Neural progenitor cell (in vitro differentiated cells): ENCODE measurements around the gene NEUROG3. TPM values are rescaled to one million over a fixed set of nuclear protein-coding genes. Genes with fewer than 3 reads are reported as not detected.

Experiments used
- DNase-seq: peaks from one replicate; pipeline ENCODE4 v3.0.0-alpha.2; 2016; ENCODE audit warnings: low spot score
- H2AFZ ChIP-seq: fragments of 200-600 bp; sonication (generic); replicated peaks from 2 replicates; pipeline ENCODE4 v1.6.1; 2016; ENCODE audit warnings: antibody characterized with exemption
- H3F3A ChIP-seq: fragments of 200-600 bp; sonication (generic); 2 replicates; pipeline ENCODE4 v1.6.1; 2016; ENCODE audit warnings: antibody characterized with exemption, low read depth
- H3K27ac ChIP-seq: fragments of 200-600 bp; sonication (generic); 2 replicates; pipeline ENCODE4 v1.5.1; 2016; ENCODE audit warnings: mild to moderate bottlenecking
- H3K27me3 ChIP-seq: fragments of 200-600 bp; sonication (generic); 2 replicates; pipeline ENCODE4 v1.6.1; 2016; ENCODE audit warnings: mild to moderate bottlenecking, moderate library complexity
- H3K36me3 ChIP-seq: fragments of 200-600 bp; sonication (generic); 2 replicates; pipeline ENCODE4 v1.5.1; 2016
- H3K4me1 ChIP-seq: fragments of 200-600 bp; sonication (generic); 2 replicates; pipeline ENCODE4 v1.6.1; 2016; ENCODE audit warnings: mixed run types
- H3K4me2 ChIP-seq: fragments of 200-600 bp; sonication (generic); 2 replicates; pipeline ENCODE4 v1.6.1; 2016
- H3K4me3 ChIP-seq: fragments of 200-600 bp; sonication (generic); 2 replicates; pipeline ENCODE4 v1.5.1; 2016
- H3K79me2 ChIP-seq: fragments of 200-600 bp; sonication (generic); 2 replicates; pipeline ENCODE4 v1.6.1; 2016; ENCODE audit warnings: low read depth
- H3K9ac ChIP-seq: fragments of 200-600 bp; sonication (generic); 2 replicates; pipeline ENCODE4 v1.6.1; 2016
- H3K9me3 ChIP-seq: fragments of 200-600 bp; sonication (generic); 2 replicates; pipeline ENCODE4 v1.5.1; 2016; ENCODE audit warnings: low read depth
- H4K20me1 ChIP-seq: fragments of 200-600 bp; sonication (generic); 2 replicates; pipeline ENCODE4 v1.6.1; 2016; ENCODE audit warnings: low read depth
- H3K27ac Mint-ChIP-seq: 3 replicates; pipeline ENCODE4 v1.8.0; 2021; ENCODE audit warnings: mixed read lengths
- H3K27me3 Mint-ChIP-seq: 2 replicates; pipeline ENCODE4 v1.8.0; 2022; ENCODE audit warnings: low read depth, mild to moderate bottlenecking, inconsistent platforms, moderate library complexity, mixed read lengths; ENCODE audit not compliant: insufficient read depth
- H3K36me3 Mint-ChIP-seq: 3 replicates; pipeline ENCODE4 v1.8.0; 2021; ENCODE audit warnings: mixed read lengths
- H3K4me1 Mint-ChIP-seq: 3 replicates; pipeline ENCODE4 v1.8.0; 2021; ENCODE audit warnings: mixed read lengths
- H3K4me3 Mint-ChIP-seq: 3 replicates; pipeline ENCODE4 v1.8.0; 2021; ENCODE audit warnings: mild to moderate bottlenecking, moderate library complexity, mixed read lengths
- H3K9me3 Mint-ChIP-seq: 3 replicates; pipeline ENCODE4 v1.8.0; 2020; ENCODE audit warnings: mixed read lengths
- CTCF ChIP-seq: fragments of 200-600 bp; sonication (generic); IDR thresholded peaks from 2 replicates; pipeline ENCODE4 v1.5.1; 2017; ENCODE audit warnings: antibody characterized with exemption, mild to moderate bottlenecking
- EZH2 ChIP-seq: fragments of 200-600 bp; sonication (generic); IDR thresholded peaks from 2 replicates; pipeline ENCODE4 v1.6.1; 2017; ENCODE audit warnings: antibody characterized with exemption, mild to moderate bottlenecking, moderate library complexity
- EZH2phosphoT487 ChIP-seq: fragments of 200-600 bp; sonication (generic); IDR thresholded peaks from 2 replicates; pipeline ENCODE4 v1.6.1; 2017; ENCODE audit warnings: antibody characterized with exemption
- total RNA-seq: library from RNA; depleted of rRNA; stranded (reverse); fragments of >200 nt; gene quantifications from 2 replicates; pipeline ENCODE4 v1.2.3, GENCODE V29; 2015; ENCODE audit warnings: low replicate concordance

Gene NEUROG3
- total RNA-seq, 1 donor from 2014 or later, result not detected

DNA sequence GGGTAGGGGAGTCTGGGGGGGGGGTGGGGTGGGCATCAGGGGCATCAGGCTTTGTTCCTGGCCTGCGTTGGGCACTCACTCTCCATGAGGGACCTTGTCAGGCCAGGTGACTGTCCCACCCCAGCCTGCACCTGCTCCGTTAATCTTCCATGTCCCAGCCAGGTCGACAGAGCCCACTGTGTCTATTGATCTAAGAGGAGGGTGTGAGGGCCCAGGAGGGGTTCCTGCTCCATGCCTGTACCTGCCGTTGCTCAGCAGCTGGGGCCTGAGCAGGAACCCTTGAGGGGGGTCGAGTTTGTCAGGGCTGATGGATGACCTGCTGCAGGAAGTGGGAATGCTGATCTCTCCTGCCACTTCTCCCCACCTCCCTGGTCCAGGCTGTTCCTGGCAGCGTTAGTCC lies 18.6 kb downstream of the NEUROG3 start:
- H3K27me3 Mint-ChIP-seq, result peaks cover 9% of the 10 kb centered on the region
- no peak overlapping the region for H2AFZ ChIP-seq

GRCh38 chr10:69553328-69553727 lies 19.9 kb downstream of the NEUROG3 start:
- H3K4me3 Mint-ChIP-seq, result no peak overlapping the region
- peaks cover 9% of the 10 kb centered on the region for H3K27me3 Mint-ChIP-seq
- H3K9me3 Mint-ChIP-seq, result peaks cover 25% of the 10 kb centered on the region
- no peak overlapping the region for H3K9ac ChIP-seq
- H3F3A ChIP-seq, result no peaks in the 10 kb centered on the region
- H3K27me3 ChIP-seq, result peaks cover 59% of the 10 kb centered on the region
- H2AFZ ChIP-seq, result no peak overlapping the region
- no peaks in the 10 kb centered on the region for H3K36me3 Mint-ChIP-seq
- H3K4me1 ChIP-seq, result no peaks in the 10 kb centered on the region
- H3K36me3 ChIP-seq, result no peaks in the 10 kb centered on the region
- no peaks in the 10 kb centered on the region for H3K79me2 ChIP-seq
- H3K4me2 ChIP-seq, result no peak overlapping the region
- H3K27ac ChIP-seq, result no peak overlapping the region
- H3K4me1 Mint-ChIP-seq, result no peaks in the 10 kb centered on the region
- peaks cover 10% of the 10 kb centered on the region for H3K9me3 ChIP-seq
- H4K20me1 ChIP-seq, result no peaks in the 10 kb centered on the region
- no peak overlapping the region for H3K27ac Mint-ChIP-seq
- TF ChIP-seq CTCF (no peak), EZH2phosphoT487 (no peak), EZH2 (no peak)
- H3K4me3 ChIP-seq, result no peak overlapping the region
- DNase-seq, result no peak

More for the DNA sequence above, 18.6 kb downstream of the NEUROG3 start:
- H3K4me1 Mint-ChIP-seq, result peaks cover 7% of the 10 kb centered on the region
- Histone ChIP-seq H3K36me3 (no peaks in the 10 kb centered on the region), H3K27me3 (peaks cover 54% of the 10 kb centered on the region), H3K4me3 (no peak overlapping the region), H3K4me1 (peaks cover 8% of the 10 kb centered on the region), H4K20me1 (peaks cover 10% of the 10 kb centered on the region), H3K9ac (no peak overlapping the region), H3K79me2 (no peaks in the 10 kb centered on the region), H3F3A (peaks cover 8% of the 10 kb centered on the region), H3K9me3 (peaks cover 8% of the 10 kb centered on the region), H3K4me2 (no peak overlapping the region), H3K27ac (no peak overlapping the region)
- TF ChIP-seq CTCF, result no peak
- TF ChIP-seq EZH2phosphoT487, result no peak
- TF ChIP-seq EZH2, result no peak
- DNase-seq, result no peak
- H3K4me3 Mint-ChIP-seq, result peak overlapping the region; percentile 18
- peak overlapping the region; percentile 65 for H3K27ac Mint-ChIP-seq
- peaks cover 15% of the 10 kb centered on the region for H3K9me3 Mint-ChIP-seq
- H3K36me3 Mint-ChIP-seq, result no peaks in the 10 kb centered on the region

DNA sequence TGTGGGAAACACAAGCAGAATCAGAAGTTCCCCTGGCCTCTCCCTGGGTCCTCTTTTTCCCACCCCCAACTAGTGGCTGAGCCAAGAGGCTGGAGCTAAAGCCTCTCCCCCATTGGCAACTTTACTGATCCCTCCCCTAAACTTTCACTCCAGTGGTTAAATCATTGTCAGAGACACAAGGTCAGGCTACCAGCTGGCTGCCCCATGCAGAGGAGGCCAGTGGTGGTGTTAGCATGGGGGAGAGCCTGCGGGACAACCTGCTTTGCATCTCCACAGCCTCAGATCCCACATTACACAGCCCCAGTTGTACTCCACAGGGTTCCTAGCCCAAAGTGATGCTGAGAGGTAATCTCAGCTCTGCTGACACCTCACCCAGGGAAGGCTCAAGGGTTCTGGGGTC lies 21.0 kb downstream of the NEUROG3 start:
- peaks cover 27% of the 10 kb centered on the region for H3K9me3 Mint-ChIP-seq
- H3K4me1 Mint-ChIP-seq, result no peaks in the 10 kb centered on the region
- H3K27ac Mint-ChIP-seq, result no peak overlapping the region
- Histone ChIP-seq H3K36me3 (no peaks in the 10 kb centered on the region), H3K27me3 (peaks cover 61% of the 10 kb centered on the region), H3K79me2 (no peaks in the 10 kb centered on the region), H3K4me3 (no peak overlapping the region), H3F3A (no peaks in the 10 kb centered on the region), H4K20me1 (no peaks in the 10 kb centered on the region), H3K27ac (no peak overlapping the region), H3K4me2 (no peak overlapping the region), H3K9ac (no peak overlapping the region), H2AFZ (no peak overlapping the region), H3K9me3 (peaks cover 10% of the 10 kb centered on the region), H3K4me1 (no peaks in the 10 kb centered on the region)
- DNase-seq, result no peak
- H3K4me3 Mint-ChIP-seq, result no peak overlapping the region
- H3K27me3 Mint-ChIP-seq, result peaks cover 10% of the 10 kb centered on the region
- TF ChIP-seq EZH2 (no peak), EZH2phosphoT487 (no peak), CTCF (no peak)
- H3K36me3 Mint-ChIP-seq, result no peaks in the 10 kb centered on the region
